B cell (primary cell): ENCODE measurements around the gene UNC5B. TPM values are rescaled to one million over a fixed set of nuclear protein-coding genes. Genes with fewer than 3 reads are reported as not detected.

Experiments used
- ATAC-seq: fragments of 200-7000 bp; cut with Tn5 transposase; one replicate; pipeline ENCODE4 v1.10.0; 2021; ENCODE audit warnings: low read depth, mild to moderate bottlenecking, moderate number of reproducible peaks, moderate library complexity
- CTCF ChIA-PET: fragments of 350-600 bp; sonication (Branson Sonifier 250); formaldehyde crosslinking; loops from one replicate; lab custom pipeline; 2021; ENCODE audit warnings: antibody characterized with exemption, inconsistent platforms; lab: Charles Lee
- POLR2A ChIA-PET: fragments of 350-600 bp; sonication (Branson Sonifier 250); formaldehyde crosslinking; loops from one replicate; lab custom pipeline; 2021; ENCODE audit warnings: antibody characterized with exemption; lab: Charles Lee
- DNase-seq: peaks from one replicate; pipeline ENCODE4 v3.0.0; 2013
- H2AFZ ChIP-seq: 2 replicates; pipeline ENCODE4 v1.6.1; 2012; ENCODE audit warnings: mild to moderate bottlenecking, low read depth, low read length; ENCODE audit not compliant: insufficient read depth, poor library complexity, severe bottlenecking
- H3K27ac ChIP-seq, 2 donors: 1 replicate in 1 of 2; 2 replicates in 1 of 2; pipeline ENCODE4 v1.5.1; 2012 to 2013; ENCODE audit warnings: low read length in 2 of 2, mild to moderate bottlenecking in 2 of 2, moderate library complexity in 1 of 2
- H3K27me3 ChIP-seq, 4 experiments: fragments of 200-600 bp in 1 of 4; sonication (generic) in 1 of 4; replicated peaks in 1 of 4; 1 replicate in 2 of 4; 2 replicates in 2 of 4; pipeline versions ENCODE4 v1.6.1 to v1.7.0; 2013 to 2016; ENCODE audit warnings: low read length in 3 of 4, mild to moderate bottlenecking in 2 of 4, mixed read lengths in 1 of 4, moderate library complexity in 1 of 4; ENCODE audit not compliant: insufficient read depth in 4 of 4, control insufficient read depth in 3 of 4; ENCODE audit errors: control extremely low read depth in 1 of 4
- H3K36me3 ChIP-seq, 2 experiments: replicated peaks in 1 of 2; 1 replicate in 1 of 2; 2 replicates in 1 of 2; pipeline versions ENCODE4 v1.6.1 to v1.7.1; 2013; ENCODE audit warnings: low read length in 1 of 2; ENCODE audit not compliant: insufficient read depth in 2 of 2, control insufficient read depth in 1 of 2; ENCODE audit errors: control extremely low read depth in 1 of 2, extremely low read depth in 1 of 2
- H3K4me1 ChIP-seq, 2 donors: fragments of 200-600 bp in 1 of 2; sonication (generic) in 1 of 2; 1 replicate in 1 of 2; 2 replicates in 1 of 2; pipeline versions ENCODE4 v1.5.1 to v1.6.1; 2013 to 2017; ENCODE audit warnings: low read length in 2 of 2; ENCODE audit not compliant: control insufficient read depth in 2 of 2, insufficient read depth in 2 of 2
- H3K4me2 ChIP-seq: replicated peaks from 2 replicates; pipeline ENCODE3; 2012; ENCODE audit warnings: mild to moderate bottlenecking, low read depth, low read length; ENCODE audit not compliant: poor library complexity, severe bottlenecking
- H3K4me3 ChIP-seq, 5 experiments: fragments of 200-600 bp in 1 of 5; sonication (generic) in 1 of 5; 1 replicate in 3 of 5; 2 replicates in 2 of 5; pipeline versions ENCODE4 v1.5.1 to v1.7.0; 2011 to 2016; ENCODE audit warnings: low read length in 4 of 5, mild to moderate bottlenecking in 4 of 5, low read depth in 2 of 5, control low read depth in 1 of 5, moderate library complexity in 1 of 5; ENCODE audit not compliant: insufficient read depth in 1 of 5; ENCODE audit errors: control extremely low read depth in 1 of 5, extremely low read depth in 1 of 5
- H3K79me2 ChIP-seq: fragments of 200-600 bp; sonication (generic); one replicate; pipeline ENCODE4 v1.6.0; 2016; ENCODE audit warnings: low read length; ENCODE audit not compliant: control insufficient read depth, insufficient read depth
- H3K9ac ChIP-seq: fragments of 200-600 bp; sonication (generic); 2 replicates; pipeline ENCODE4 v1.6.1; 2017; ENCODE audit warnings: mild to moderate bottlenecking, low read length, moderate library complexity
- H3K9me3 ChIP-seq, 3 donors: one replicate each; pipeline versions ENCODE4 v1.6.1 to v1.7.1; 2013; ENCODE audit warnings: low read length in 2 of 3; ENCODE audit not compliant: control insufficient read depth in 2 of 3, insufficient read depth in 1 of 3; ENCODE audit errors: control extremely low read depth in 1 of 3
- H4K20me1 ChIP-seq: 2 replicates; pipeline ENCODE4 v1.6.0; 2012; ENCODE audit warnings: mild to moderate bottlenecking, low read length; ENCODE audit not compliant: insufficient read depth, control insufficient read depth, poor library complexity, severe bottlenecking
- H3K27ac Mint-ChIP-seq: one replicate; pipeline ENCODE4 v1.8.0; 2021; ENCODE audit warnings: mixed read lengths
- H3K27me3 Mint-ChIP-seq: one replicate; pipeline ENCODE4 v1.8.0; 2021; ENCODE audit warnings: mixed read lengths
- H3K4me1 Mint-ChIP-seq: one replicate; pipeline ENCODE4 v1.8.0; 2021; ENCODE audit warnings: mixed read lengths
- H3K4me3 Mint-ChIP-seq: one replicate; pipeline ENCODE4 v1.8.0; 2021; ENCODE audit warnings: mixed read lengths
- H3K9me3 Mint-ChIP-seq: one replicate; pipeline ENCODE4 v1.8.0; 2022; ENCODE audit warnings: mixed read lengths; ENCODE audit not compliant: insufficient read depth
- EZH2 ChIP-seq: IDR thresholded peaks from 2 replicates; pipeline ENCODE4 v1.6.1; 2012; ENCODE audit warnings: borderline replicate concordance, low read depth, mild to moderate bottlenecking, moderate library complexity, low read length; ENCODE audit not compliant: insufficient read depth, poor library complexity, severe bottlenecking
- WGBS: methylation state at CpG from one replicate; pipeline ENCODE4 v1.1.5; 2013; ENCODE audit warnings: missing lambda C conversion rate; ENCODE audit not compliant: insufficient coverage; 5-methylcytosine and 5-hydroxymethylcytosine counted together
- intact Hi-C: fragments of 100-400 bp; cut with micrococcal nuclease; formaldehyde crosslinking; loops from one replicate; pipeline ENCODE4 v1.10.0; 2022
- polyA plus RNA-seq: library from polyadenylated mRNA; depleted of rRNA; stranded (reverse); fragments of >200 nt; gene quantifications from 2 replicates; pipeline ENCODE4 v1.2.3, GENCODE V29; 2012
- total RNA-seq, 2 donors: library from RNA; stranded (reverse); fragments of 120-200 nt in 1 of 2; gene quantifications; 1 replicate in 1 of 2; 2 replicates in 1 of 2; pipeline versions ENCODE4 v1.2.3 to v1.2.4, GENCODE V29; 2013 to 2022
- TF ChIP-seq, protein P1 (sequence below): fragments of 200-600 bp; IDR thresholded peaks from one replicate; pipeline ENCODE4 v1.8.0; 2022; ENCODE audit warnings: antibody characterized with exemption, mild to moderate bottlenecking

UNC5B gene
- total and polyA plus RNA-seq, 2 donors (not counting 1 experiment from before 2014, with no cell fraction given): not detected

- no peaks in the 10 kb centered on the region for H3K9me3 ChIP-seq
- ChIA-PET POLR2A (no interaction called here), CTCF (no interaction called here)
- H3K9me3 Mint-ChIP-seq: no peaks in the 10 kb centered on the region
- no peaks in the 10 kb centered on the region for H4K20me1 ChIP-seq
- H2AFZ ChIP-seq: no peak overlapping the region
- no peak overlapping the region for H3K27ac Mint-ChIP-seq
- intact Hi-C loops: no loop called here
- no peak overlapping the region for H3K4me2 ChIP-seq
- ATAC-seq: no peak
- peaks cover 0 to 3% of the 10 kb centered on the region in 2 donors for H3K4me1 ChIP-seq
- 90% methylated on average over 10 of the region's 10 CpGs for WGBS
- no peak for TF ChIP-seq EZH2
- TF ChIP-seq, protein P1, sequence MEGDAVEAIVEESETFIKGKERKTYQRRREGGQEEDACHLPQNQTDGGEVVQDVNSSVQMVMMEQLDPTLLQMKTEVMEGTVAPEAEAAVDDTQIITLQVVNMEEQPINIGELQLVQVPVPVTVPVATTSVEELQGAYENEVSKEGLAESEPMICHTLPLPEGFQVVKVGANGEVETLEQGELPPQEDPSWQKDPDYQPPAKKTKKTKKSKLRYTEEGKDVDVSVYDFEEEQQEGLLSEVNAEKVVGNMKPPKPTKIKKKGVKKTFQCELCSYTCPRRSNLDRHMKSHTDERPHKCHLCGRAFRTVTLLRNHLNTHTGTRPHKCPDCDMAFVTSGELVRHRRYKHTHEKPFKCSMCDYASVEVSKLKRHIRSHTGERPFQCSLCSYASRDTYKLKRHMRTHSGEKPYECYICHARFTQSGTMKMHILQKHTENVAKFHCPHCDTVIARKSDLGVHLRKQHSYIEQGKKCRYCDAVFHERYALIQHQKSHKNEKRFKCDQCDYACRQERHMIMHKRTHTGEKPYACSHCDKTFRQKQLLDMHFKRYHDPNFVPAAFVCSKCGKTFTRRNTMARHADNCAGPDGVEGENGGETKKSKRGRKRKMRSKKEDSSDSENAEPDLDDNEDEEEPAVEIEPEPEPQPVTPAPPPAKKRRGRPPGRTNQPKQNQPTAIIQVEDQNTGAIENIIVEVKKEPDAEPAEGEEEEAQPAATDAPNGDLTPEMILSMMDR: no peak
- peaks cover 5% of the 10 kb centered on the region for H3K4me1 Mint-ChIP-seq
- no peak overlapping the region for H3K9ac ChIP-seq
- H3K36me3 ChIP-seq: no peaks in the 10 kb centered on the region
- H3K4me3 ChIP-seq: no peak overlapping the region
- no peaks in the 10 kb centered on the region for H3K79me2 ChIP-seq
- no peak overlapping the region for H3K4me3 Mint-ChIP-seq
- H3K27me3 Mint-ChIP-seq: peaks cover 15% of the 10 kb centered on the region
- DNase-seq: no peak
- peaks cover 0 to 5% (median 0%) of the 10 kb centered on the region in 4 experiments for H3K27me3 ChIP-seq
- H3K27ac ChIP-seq: no peak overlapping the region
Measured at GRCh38 chr10:71236286-71236685, 23.9 kb downstream of the UNC5B start.

GRCh38 chr10:71236822-71237682, 24.7 kb downstream of the UNC5B start:
- no peaks in the 10 kb centered on the region for H3K9me3 ChIP-seq
- H2AFZ ChIP-seq: no peak overlapping the region
- no peak for TF ChIP-seq EZH2
- TF ChIP-seq, protein P1: no peak
- ATAC-seq: no peak
- H3K36me3 ChIP-seq: no peaks in the 10 kb centered on the region
- no peaks in the 10 kb centered on the region for H3K9me3 Mint-ChIP-seq
- no peak overlapping the region for H3K4me3 Mint-ChIP-seq
- H3K9ac ChIP-seq: no peak overlapping the region
- CTCF ChIA-PET: no interaction called here
- H4K20me1 ChIP-seq: no peaks in the 10 kb centered on the region
- POLR2A ChIA-PET: no interaction called here
- no peaks in the 10 kb centered on the region for H3K79me2 ChIP-seq
- no peak overlapping the region for H3K4me3 ChIP-seq
- peaks cover 5% of the 10 kb centered on the region for H3K4me1 Mint-ChIP-seq
- 87% methylated on average over 9 of the region's 15 CpGs for WGBS
- H3K27ac Mint-ChIP-seq: no peak overlapping the region
- H3K27me3 Mint-ChIP-seq: peaks cover 20% of the 10 kb centered on the region
- H3K4me2 ChIP-seq: no peak overlapping the region
- intact Hi-C loops: no loop called here
- H3K27ac ChIP-seq: no peak overlapping the region
- H3K4me1 ChIP-seq: peaks cover 0 to 3% of the 10 kb centered on the region in 2 donors
- peaks cover 0 to 5% (median 0%) of the 10 kb centered on the region in 4 experiments for H3K27me3 ChIP-seq
- DNase-seq: no peak
